ENCODE data around the gene NPEPL1.

DNA sequence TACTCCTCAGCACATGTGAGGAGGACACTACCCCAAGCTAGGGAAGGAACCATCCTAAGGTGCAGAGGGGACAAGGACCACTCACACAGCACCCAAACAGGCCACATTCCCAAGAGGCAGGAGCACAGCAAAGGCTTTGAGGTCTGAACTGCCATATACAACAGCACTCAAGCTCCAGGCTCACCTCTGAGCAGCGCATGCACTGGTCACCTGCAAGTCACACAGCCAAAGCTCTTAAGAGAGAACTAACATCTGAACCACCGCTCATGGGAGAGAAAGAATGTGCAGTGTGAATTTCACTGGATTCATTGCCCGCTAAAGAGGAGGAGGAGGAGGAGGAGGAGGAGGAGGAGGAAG lies 31.0 kb downstream of the NPEPL1 start:
- TF ChIP-seq, protein P1, sequence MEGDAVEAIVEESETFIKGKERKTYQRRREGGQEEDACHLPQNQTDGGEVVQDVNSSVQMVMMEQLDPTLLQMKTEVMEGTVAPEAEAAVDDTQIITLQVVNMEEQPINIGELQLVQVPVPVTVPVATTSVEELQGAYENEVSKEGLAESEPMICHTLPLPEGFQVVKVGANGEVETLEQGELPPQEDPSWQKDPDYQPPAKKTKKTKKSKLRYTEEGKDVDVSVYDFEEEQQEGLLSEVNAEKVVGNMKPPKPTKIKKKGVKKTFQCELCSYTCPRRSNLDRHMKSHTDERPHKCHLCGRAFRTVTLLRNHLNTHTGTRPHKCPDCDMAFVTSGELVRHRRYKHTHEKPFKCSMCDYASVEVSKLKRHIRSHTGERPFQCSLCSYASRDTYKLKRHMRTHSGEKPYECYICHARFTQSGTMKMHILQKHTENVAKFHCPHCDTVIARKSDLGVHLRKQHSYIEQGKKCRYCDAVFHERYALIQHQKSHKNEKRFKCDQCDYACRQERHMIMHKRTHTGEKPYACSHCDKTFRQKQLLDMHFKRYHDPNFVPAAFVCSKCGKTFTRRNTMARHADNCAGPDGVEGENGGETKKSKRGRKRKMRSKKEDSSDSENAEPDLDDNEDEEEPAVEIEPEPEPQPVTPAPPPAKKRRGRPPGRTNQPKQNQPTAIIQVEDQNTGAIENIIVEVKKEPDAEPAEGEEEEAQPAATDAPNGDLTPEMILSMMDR (IDR thresholded peaks at IDR 0.05), result no peak
- TF ChIP-seq POLR2A (IDR thresholded peaks at IDR 0.05), result no peak
